ENCODE results near the gene BEX2.

DNA sequence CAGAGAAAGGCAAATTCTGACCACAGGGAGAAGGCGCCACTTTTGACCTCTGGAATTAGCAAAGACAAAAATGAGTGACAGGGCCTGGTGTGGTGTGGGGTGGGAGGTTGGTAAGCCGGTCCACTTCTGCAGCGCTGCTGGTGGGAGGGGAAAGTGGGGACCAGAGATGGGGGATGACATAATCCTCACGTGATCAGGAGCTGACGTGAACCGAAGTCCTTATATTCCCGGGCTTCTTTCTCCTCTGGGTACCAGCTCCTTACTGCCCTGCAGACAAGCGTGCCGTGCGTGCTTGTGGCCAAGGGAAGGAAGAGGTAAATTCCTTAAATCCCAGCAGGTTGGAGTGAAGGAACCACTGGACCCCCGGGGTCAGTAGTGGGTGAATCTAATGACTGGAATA lies 19.2 kb upstream of the BEX2 start, which contains the start of gene TCEAL7:
- TF ChIP-seq ARNTL (CRISPR knock-in tag; IDR thresholded peaks at IDR 0.05; ENCODE audit: borderline replicate concordance, low read depth), result no peak
- no peak for TF ChIP-seq TOX (CRISPR knock-in tag; IDR thresholded peaks at IDR 0.05; ENCODE audit: borderline replicate concordance)
- no peak for TF ChIP-seq ZC3H10 (CRISPR knock-in tag; IDR thresholded peaks at IDR 0.05)
- TF ChIP-seq, protein P1, sequence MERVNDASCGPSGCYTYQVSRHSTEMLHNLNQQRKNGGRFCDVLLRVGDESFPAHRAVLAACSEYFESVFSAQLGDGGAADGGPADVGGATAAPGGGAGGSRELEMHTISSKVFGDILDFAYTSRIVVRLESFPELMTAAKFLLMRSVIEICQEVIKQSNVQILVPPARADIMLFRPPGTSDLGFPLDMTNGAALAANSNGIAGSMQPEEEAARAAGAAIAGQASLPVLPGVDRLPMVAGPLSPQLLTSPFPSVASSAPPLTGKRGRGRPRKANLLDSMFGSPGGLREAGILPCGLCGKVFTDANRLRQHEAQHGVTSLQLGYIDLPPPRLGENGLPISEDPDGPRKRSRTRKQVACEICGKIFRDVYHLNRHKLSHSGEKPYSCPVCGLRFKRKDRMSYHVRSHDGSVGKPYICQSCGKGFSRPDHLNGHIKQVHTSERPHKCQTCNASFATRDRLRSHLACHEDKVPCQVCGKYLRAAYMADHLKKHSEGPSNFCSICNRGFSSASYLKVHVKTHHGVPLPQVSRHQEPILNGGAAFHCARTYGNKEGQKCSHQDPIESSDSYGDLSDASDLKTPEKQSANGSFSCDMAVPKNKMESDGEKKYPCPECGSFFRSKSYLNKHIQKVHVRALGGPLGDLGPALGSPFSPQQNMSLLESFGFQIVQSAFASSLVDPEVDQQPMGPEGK (CRISPR knock-in tag; IDR thresholded peaks at IDR 0.05; ENCODE audit: borderline replicate concordance), result no peak
- TF ChIP-seq OSR1 (CRISPR knock-in tag; IDR thresholded peaks at IDR 0.05), result no peak
- no peak for TF ChIP-seq BACH2 (CRISPR knock-in tag; IDR thresholded peaks at IDR 0.05; ENCODE audit: borderline replicate concordance)
- TF ChIP-seq, protein P2, sequence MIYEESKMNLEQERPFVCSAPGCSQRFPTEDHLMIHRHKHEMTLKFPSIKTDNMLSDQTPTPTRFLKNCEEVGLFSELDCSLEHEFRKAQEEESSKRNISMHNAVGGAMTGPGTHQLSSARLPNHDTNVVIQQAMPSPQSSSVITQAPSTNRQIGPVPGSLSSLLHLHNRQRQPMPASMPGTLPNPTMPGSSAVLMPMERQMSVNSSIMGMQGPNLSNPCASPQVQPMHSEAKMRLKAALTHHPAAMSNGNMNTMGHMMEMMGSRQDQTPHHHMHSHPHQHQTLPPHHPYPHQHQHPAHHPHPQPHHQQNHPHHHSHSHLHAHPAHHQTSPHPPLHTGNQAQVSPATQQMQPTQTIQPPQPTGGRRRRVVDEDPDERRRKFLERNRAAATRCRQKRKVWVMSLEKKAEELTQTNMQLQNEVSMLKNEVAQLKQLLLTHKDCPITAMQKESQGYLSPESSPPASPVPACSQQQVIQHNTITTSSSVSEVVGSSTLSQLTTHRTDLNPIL (CRISPR knock-in tag; IDR thresholded peaks at IDR 0.05; ENCODE audit: low read depth), result no peak
- TF ChIP-seq CSDC2 (CRISPR knock-in tag; IDR thresholded peaks at IDR 0.05), result no peak
